ENCODE results near the gene COPS7A. TPM values are rescaled to one million over a fixed set of nuclear protein-coding genes. Genes with fewer than 3 reads are reported as not detected.

Gene COPS7A, protein sequence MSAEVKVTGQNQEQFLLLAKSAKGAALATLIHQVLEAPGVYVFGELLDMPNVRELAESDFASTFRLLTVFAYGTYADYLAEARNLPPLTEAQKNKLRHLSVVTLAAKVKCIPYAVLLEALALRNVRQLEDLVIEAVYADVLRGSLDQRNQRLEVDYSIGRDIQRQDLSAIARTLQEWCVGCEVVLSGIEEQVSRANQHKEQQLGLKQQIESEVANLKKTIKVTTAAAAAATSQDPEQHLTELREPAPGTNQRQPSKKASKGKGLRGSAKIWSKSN
- total RNA-seq, result 10 to 100 TPM; 23.5 to 29.8 (median 28.9) TPM
- 28.0 TPM for total RNA-seq (2013)

DNA sequence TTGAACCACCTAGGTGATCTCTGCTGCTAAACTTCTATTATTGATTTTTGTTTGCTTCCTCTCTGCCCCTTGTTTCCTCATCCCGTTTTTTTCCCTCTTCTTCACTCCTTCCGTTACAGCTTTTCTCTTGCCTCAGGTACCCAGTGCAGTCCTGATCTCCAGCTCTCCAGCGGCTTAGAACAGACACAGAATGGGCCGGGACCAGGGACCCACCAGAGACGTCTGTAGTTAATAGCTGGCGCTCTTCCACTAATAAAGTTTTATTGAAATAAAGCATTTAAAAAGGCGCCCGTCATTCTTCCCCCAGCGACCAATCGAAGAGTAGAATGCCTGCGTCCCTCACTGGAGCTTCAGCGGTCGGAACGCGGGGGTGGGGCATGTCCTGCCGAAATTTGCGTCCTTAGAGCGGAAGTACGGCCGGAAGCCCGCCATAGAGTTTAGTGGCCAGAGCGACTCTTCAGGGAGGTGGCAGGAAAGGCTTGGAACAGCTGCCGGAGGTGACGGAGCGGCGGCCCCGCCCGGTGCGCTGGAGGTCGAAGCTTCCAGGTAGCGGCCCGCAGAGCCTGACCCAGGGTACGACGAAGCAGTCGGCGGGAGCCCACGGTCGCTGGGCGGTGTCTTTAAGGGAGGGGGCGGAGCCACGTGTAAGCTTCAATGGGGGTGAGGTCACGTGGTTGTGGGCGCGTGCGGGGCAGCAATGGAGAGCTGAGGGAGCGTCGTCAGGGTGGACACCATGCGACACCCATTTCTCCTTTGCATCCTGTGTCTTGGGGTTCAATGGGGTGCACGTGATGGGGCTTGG, at the start of gene COPS7A:
TSS of gene COPS7A (plus strand) at position 440 of the 802 bp plus-strand sequence. CDS start 611 bp downstream, outside the sequence.
- intact Hi-C loops (cut with micrococcal nuclease), result loop anchor here (1.0 to 2.0 kb wide), 2 partner anchors 35 to 61 kb away; partner anchors contain the start of genes ING4 and ZNF384
- DNase-seq (peak; percentile 92 to 96), ATAC-seq (peak; percentile 90 to 97 (median 93))
- H3K9me3 Mint-ChIP-seq, result no peaks in the 10 kb centered on the region
- TF ChIP-seq, protein P1, sequence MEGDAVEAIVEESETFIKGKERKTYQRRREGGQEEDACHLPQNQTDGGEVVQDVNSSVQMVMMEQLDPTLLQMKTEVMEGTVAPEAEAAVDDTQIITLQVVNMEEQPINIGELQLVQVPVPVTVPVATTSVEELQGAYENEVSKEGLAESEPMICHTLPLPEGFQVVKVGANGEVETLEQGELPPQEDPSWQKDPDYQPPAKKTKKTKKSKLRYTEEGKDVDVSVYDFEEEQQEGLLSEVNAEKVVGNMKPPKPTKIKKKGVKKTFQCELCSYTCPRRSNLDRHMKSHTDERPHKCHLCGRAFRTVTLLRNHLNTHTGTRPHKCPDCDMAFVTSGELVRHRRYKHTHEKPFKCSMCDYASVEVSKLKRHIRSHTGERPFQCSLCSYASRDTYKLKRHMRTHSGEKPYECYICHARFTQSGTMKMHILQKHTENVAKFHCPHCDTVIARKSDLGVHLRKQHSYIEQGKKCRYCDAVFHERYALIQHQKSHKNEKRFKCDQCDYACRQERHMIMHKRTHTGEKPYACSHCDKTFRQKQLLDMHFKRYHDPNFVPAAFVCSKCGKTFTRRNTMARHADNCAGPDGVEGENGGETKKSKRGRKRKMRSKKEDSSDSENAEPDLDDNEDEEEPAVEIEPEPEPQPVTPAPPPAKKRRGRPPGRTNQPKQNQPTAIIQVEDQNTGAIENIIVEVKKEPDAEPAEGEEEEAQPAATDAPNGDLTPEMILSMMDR (IDR thresholded peaks at IDR 0.05), result no peak
- Histone ChIP-seq H3K9me3 (ENCODE audit: control insufficient read depth, insufficient read depth, low read length) (no peaks in the 10 kb centered on the region), H3K27me3 (ENCODE audit: control insufficient read depth, insufficient read depth, low read length) (no peaks in the 10 kb centered on the region), H3K4me1 (ENCODE audit: control insufficient read depth, insufficient read depth, low read length) (peaks cover 12% of the 10 kb centered on the region), H3K27ac (ENCODE audit: low read length) (peak within 1 kb of the TSS; percentile 84), H3K4me3 (ENCODE audit: low read length) (peak within 1 kb of the TSS; percentile 68), H3K36me3 (ENCODE audit: control insufficient read depth, insufficient read depth, low read length) (peaks cover 11% of the 10 kb centered on the region)
- no peaks in the 10 kb centered on the region for H3K36me3 Mint-ChIP-seq
- peak within 1 kb of the TSS; percentile 77 to 93 for H3K27ac Mint-ChIP-seq
- WGBS (ENCODE audit: insufficient coverage), result under 1% methylated on average over 49 of the region's 49 CpGs
- H3K4me1 Mint-ChIP-seq, result peaks cover 20 to 22% of the 10 kb centered on the region in 2 donors
- H3K4me3 Mint-ChIP-seq, result peak within 1 kb of the TSS; percentile 94
- peaks cover 0 to 3% of the 10 kb centered on the region in 2 donors for H3K27me3 Mint-ChIP-seq (ENCODE audit: low read depth in 2 of 2)

DNA sequence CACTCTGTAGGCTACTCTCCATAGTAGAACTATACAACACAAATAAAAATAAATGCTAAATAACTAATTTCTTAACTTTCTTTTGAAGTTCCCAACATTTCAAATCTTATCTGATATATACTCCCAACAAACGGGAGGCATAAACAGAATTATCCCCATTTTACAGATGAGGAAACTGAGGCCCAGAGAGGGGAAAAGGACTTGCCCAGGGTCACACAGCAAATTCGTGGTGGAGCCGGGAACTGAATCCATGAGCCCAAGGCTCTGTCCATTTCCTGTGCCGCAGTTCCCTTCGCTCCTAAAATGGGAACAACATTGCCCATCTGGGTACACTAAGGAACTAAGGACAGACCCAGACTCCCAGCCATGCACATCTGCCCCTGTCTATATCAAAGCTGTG, 46.9 kb upstream of the COPS7A start:
- H3K4me1 Mint-ChIP-seq, result peaks cover under 1 to 4% of the 10 kb centered on the region in 2 donors
- H3K27ac Mint-ChIP-seq, result no peak overlapping the region
- H3K27me3 Mint-ChIP-seq (ENCODE audit: low read depth in 2 of 2), result no peaks in the 10 kb centered on the region
- DNase-seq (no peak), ATAC-seq (no peak)
- TF ChIP-seq, protein P1 (IDR thresholded peaks at IDR 0.05), result no peak
- no peaks in the 10 kb centered on the region for H3K9me3 ChIP-seq (ENCODE audit: control insufficient read depth, insufficient read depth, low read length)
- peaks cover 20% of the 10 kb centered on the region for H3K36me3 Mint-ChIP-seq
- no peak overlapping the region for H3K27ac ChIP-seq (ENCODE audit: low read length)
- peaks cover 78% of the 10 kb centered on the region for H3K36me3 ChIP-seq (ENCODE audit: control insufficient read depth, insufficient read depth, low read length)
- 94% methylated on average over 5 of the region's 5 CpGs for WGBS (ENCODE audit: insufficient coverage)
- intact Hi-C loops (cut with micrococcal nuclease), result no loop called here
- H3K9me3 Mint-ChIP-seq, result no peaks in the 10 kb centered on the region
- H3K4me1 ChIP-seq (ENCODE audit: control insufficient read depth, insufficient read depth, low read length), result no peaks in the 10 kb centered on the region
- H3K27me3 ChIP-seq (ENCODE audit: control insufficient read depth, insufficient read depth, low read length), result no peaks in the 10 kb centered on the region
- H3K4me3 Mint-ChIP-seq, result no peak overlapping the region
- H3K4me3 ChIP-seq (ENCODE audit: low read length), result no peak overlapping the region

DNA sequence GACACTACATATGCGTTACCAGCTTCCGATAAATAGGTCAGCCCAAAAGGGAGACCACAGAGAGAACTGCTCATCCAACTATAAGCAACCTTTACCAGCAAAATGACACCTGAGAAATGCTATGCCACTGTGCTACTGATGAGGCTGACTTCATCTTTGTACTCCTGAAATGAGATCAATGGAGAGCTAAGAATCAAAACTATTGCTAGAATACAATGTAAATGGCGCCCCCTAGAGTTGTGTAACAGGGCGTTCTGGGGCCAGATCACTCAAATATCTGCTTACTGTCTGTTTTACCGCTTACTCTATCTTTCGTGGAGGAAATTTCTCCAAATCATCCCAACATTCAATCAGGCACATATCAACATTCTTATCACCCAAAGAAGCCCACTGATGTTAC, 39.2 kb upstream of the COPS7A start:
- TF ChIP-seq, protein P1 (IDR thresholded peaks at IDR 0.05), result peak; percentile 57
- Histone ChIP-seq H3K4me1 (ENCODE audit: control insufficient read depth, insufficient read depth, low read length) (peaks cover 14% of the 10 kb centered on the region), H3K27me3 (ENCODE audit: control insufficient read depth, insufficient read depth, low read length) (no peaks in the 10 kb centered on the region), H3K27ac (ENCODE audit: low read length) (no peak overlapping the region), H3K9me3 (ENCODE audit: control insufficient read depth, insufficient read depth, low read length) (no peaks in the 10 kb centered on the region), H3K4me3 (ENCODE audit: low read length) (no peak overlapping the region), H3K36me3 (ENCODE audit: control insufficient read depth, insufficient read depth, low read length) (peaks cover 12% of the 10 kb centered on the region)
- Mint-ChIP-seq H3K4me1 (peaks cover 34 to 56% of the 10 kb centered on the region in 2 donors), H3K9me3 (no peaks in the 10 kb centered on the region), H3K27ac (peak overlapping the region; percentile 49 to 51), H3K36me3 (no peaks in the 10 kb centered on the region), H3K4me3 (no peak overlapping the region), H3K27me3 (ENCODE audit: low read depth in 2 of 2) (no peaks in the 10 kb centered on the region)
- DNase-seq, result peak in 1 of 2 donors; percentile 74
- intact Hi-C loops (cut with micrococcal nuclease), result loop anchor here (1.0 to 10.0 kb wide), 3 partner anchors 67 to 190 kb away; partner anchors contain the start of genes MRPL51, NCAPD2 and NOP2
- WGBS (ENCODE audit: insufficient coverage), result 68% methylated on average over 6 of the region's 6 CpGs
- no peak for ATAC-seq
